HFFc6 (cell line): Measurements from ENCODE around the gene TRABD2A. TPM values are rescaled to one million over a fixed set of nuclear protein-coding genes. Genes with fewer than 3 reads are reported as not detected.

Experiments used
- DNase-seq: peaks from one replicate; pipeline ENCODE4 v3.0.0-alpha.2; 2018
- H3K27ac Mint-ChIP-seq: 2 replicates; pipeline ENCODE4 v1.8.0; 2020; ENCODE audit warnings: mild to moderate bottlenecking, mixed read lengths
- H3K27me3 Mint-ChIP-seq: 2 replicates; pipeline ENCODE4 v1.8.0; 2021; ENCODE audit warnings: mild to moderate bottlenecking, moderate library complexity, mixed read lengths; ENCODE audit not compliant: insufficient read depth
- H3K36me3 Mint-ChIP-seq: 2 replicates; pipeline ENCODE4 v1.8.0; 2021; ENCODE audit warnings: low read depth, mixed read lengths
- H3K4me1 Mint-ChIP-seq: 2 replicates; pipeline ENCODE4 v1.8.0; 2020; ENCODE audit warnings: low read depth, mixed read lengths
- H3K4me3 Mint-ChIP-seq: 2 replicates; pipeline ENCODE4 v1.8.0; 2020; ENCODE audit warnings: mild to moderate bottlenecking, moderate library complexity, mixed read lengths
- H3K9me3 Mint-ChIP-seq: 2 replicates; pipeline ENCODE4 v1.8.0; 2020; ENCODE audit warnings: mild to moderate bottlenecking, mixed read lengths
- CTCF ChIP-seq: fragments of 200-600 bp; sonication (generic); IDR thresholded peaks from 2 replicates; pipeline ENCODE4 v1.5.0; 2021; ENCODE audit warnings: antibody characterized with exemption, mild to moderate bottlenecking
- total RNA-seq, 6 experiments: library from RNA; stranded (reverse); fragmentation: NEBNext Ultra II Directional; extraction: Animal tissue kit (Norgen Biotek cat#: 25700); gene quantifications; 2 replicates in 1 of 6; 3 replicates in 5 of 6; pipeline ENCODE4 v1.2.3, GENCODE V29; 2021

The TRABD2A gene
- total RNA-seq, 6 experiments from 2014 or later: 13.5 to 46.2 (median 41.9) TPM

- H3K27me3 Mint-ChIP-seq: no peaks in the 10 kb centered on the region; the same call in 1 of the 2 replicates
- no peaks in the 10 kb centered on the region for H3K9me3 Mint-ChIP-seq
- no peaks in the 10 kb centered on the region for H3K36me3 Mint-ChIP-seq
- no peak overlapping the region for H3K4me3 Mint-ChIP-seq
- H3K27ac Mint-ChIP-seq: no peak overlapping the region
- peaks cover 51% of the 10 kb centered on the region for H3K4me1 Mint-ChIP-seq
- no peak for TF ChIP-seq CTCF
- no peak for DNase-seq
Observed at GRCh38 chr2:84886791-84887190, 5.9 kb upstream of the TRABD2A start.

GRCh38 chr2:84885111-84885510, 4.2 kb upstream of the TRABD2A start:
- Mint-ChIP-seq H3K36me3 (no peaks in the 10 kb centered on the region), H3K9me3 (no peaks in the 10 kb centered on the region), H3K27ac (no peak overlapping the region), H3K4me1 (peaks cover 61% of the 10 kb centered on the region), H3K4me3 (no peak overlapping the region), H3K27me3 (peaks cover 4% of the 10 kb centered on the region)
- TF ChIP-seq CTCF: no peak
- no peak for DNase-seq

- peaks cover 6% of the 10 kb centered on the region for H3K27me3 Mint-ChIP-seq
- no peak for TF ChIP-seq CTCF
- no peak overlapping the region for H3K27ac Mint-ChIP-seq
- DNase-seq: no peak
- H3K4me3 Mint-ChIP-seq: no peak overlapping the region
- H3K4me1 Mint-ChIP-seq: peaks cover 63% of the 10 kb centered on the region
- H3K36me3 Mint-ChIP-seq: no peaks in the 10 kb centered on the region
- H3K9me3 Mint-ChIP-seq: no peaks in the 10 kb centered on the region
Observed at GRCh38 chr2:84884449-84884848, 3.6 kb upstream of the TRABD2A start.

GRCh38 chr2:84882775-84883550, 2.1 kb upstream of the TRABD2A start:
- no peak for TF ChIP-seq CTCF
- H3K27me3 Mint-ChIP-seq: peaks cover 6% of the 10 kb centered on the region
- peak; percentile 18 for DNase-seq
- H3K36me3 Mint-ChIP-seq: no peaks in the 10 kb centered on the region
- peak overlapping the region; percentile 78 for H3K27ac Mint-ChIP-seq
- H3K9me3 Mint-ChIP-seq: no peaks in the 10 kb centered on the region
- H3K4me1 Mint-ChIP-seq: peaks cover 60% of the 10 kb centered on the region
- H3K4me3 Mint-ChIP-seq: peak overlapping the region; percentile 91

GRCh38 chr2:84882414-84882738, 1.5 kb upstream of the TRABD2A start:
- peak overlapping the region; percentile 78 for H3K27ac Mint-ChIP-seq
- H3K4me1 Mint-ChIP-seq: peaks cover 63% of the 10 kb centered on the region
- no peaks in the 10 kb centered on the region for H3K9me3 Mint-ChIP-seq
- peak overlapping the region; percentile 91 for H3K4me3 Mint-ChIP-seq
- no peaks in the 10 kb centered on the region for H3K36me3 Mint-ChIP-seq
- no peak for DNase-seq
- TF ChIP-seq CTCF: peak; percentile 52; the same call in 1 of the 2 replicates
- peaks cover 8% of the 10 kb centered on the region for H3K27me3 Mint-ChIP-seq
